Panc1 (cell line): Measurements from ENCODE around the gene TBCB.

Experiments
- CTCF ChIP-seq: fragments of 450-650 bp; IDR thresholded peaks from 2 replicates; pipeline ENCODE4 v1.5.1; 2017; ENCODE audit warnings: mild to moderate bottlenecking
- POLR2AphosphoS5 ChIP-seq: IDR thresholded peaks from 2 replicates; pipeline ENCODE4 v1.6.1; 2012; ENCODE audit warnings: mild to moderate bottlenecking, low read depth, low read length, moderate library complexity
- SIN3A ChIP-seq: IDR thresholded peaks from 2 replicates; pipeline ENCODE4 v1.6.1; 2012; ENCODE audit warnings: low read depth, mild to moderate bottlenecking, low read length, moderate library complexity, borderline replicate concordance; ENCODE audit not compliant: insufficient read depth
- TCF7L2 ChIP-seq: IDR thresholded peaks from 2 replicates; pipeline ENCODE4 v1.6.1; 2011; ENCODE audit warnings: mild to moderate bottlenecking, low read depth, low read length, inconsistent platforms
- TF ChIP-seq, protein P1 (sequence below), 2 experiments: IDR thresholded peaks; 2 replicates each; pipeline ENCODE4 v1.6.1; 2011 to 2012; ENCODE audit warnings: low read depth in 2 of 2, control low read depth in 1 of 2, low read length in 1 of 2, mild to moderate bottlenecking in 1 of 2, moderate library complexity in 1 of 2; ENCODE audit not compliant: insufficient read depth in 1 of 2

- no peak for TF ChIP-seq CTCF
- TF ChIP-seq, protein P1, sequence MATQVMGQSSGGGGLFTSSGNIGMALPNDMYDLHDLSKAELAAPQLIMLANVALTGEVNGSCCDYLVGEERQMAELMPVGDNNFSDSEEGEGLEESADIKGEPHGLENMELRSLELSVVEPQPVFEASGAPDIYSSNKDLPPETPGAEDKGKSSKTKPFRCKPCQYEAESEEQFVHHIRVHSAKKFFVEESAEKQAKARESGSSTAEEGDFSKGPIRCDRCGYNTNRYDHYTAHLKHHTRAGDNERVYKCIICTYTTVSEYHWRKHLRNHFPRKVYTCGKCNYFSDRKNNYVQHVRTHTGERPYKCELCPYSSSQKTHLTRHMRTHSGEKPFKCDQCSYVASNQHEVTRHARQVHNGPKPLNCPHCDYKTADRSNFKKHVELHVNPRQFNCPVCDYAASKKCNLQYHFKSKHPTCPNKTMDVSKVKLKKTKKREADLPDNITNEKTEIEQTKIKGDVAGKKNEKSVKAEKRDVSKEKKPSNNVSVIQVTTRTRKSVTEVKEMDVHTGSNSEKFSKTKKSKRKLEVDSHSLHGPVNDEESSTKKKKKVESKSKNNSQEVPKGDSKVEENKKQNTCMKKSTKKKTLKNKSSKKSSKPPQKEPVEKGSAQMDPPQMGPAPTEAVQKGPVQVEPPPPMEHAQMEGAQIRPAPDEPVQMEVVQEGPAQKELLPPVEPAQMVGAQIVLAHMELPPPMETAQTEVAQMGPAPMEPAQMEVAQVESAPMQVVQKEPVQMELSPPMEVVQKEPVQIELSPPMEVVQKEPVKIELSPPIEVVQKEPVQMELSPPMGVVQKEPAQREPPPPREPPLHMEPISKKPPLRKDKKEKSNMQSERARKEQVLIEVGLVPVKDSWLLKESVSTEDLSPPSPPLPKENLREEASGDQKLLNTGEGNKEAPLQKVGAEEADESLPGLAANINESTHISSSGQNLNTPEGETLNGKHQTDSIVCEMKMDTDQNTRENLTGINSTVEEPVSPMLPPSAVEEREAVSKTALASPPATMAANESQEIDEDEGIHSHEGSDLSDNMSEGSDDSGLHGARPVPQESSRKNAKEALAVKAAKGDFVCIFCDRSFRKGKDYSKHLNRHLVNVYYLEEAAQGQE (IDR thresholded peaks at IDR 0.05; ENCODE audit: insufficient read depth in 1 of 2, low read depth in 2 of 2, low read length in 1 of 2): no peak
- TF ChIP-seq POLR2AphosphoS5: no peak
- no peak for TF ChIP-seq TCF7L2
- no peak for TF ChIP-seq SIN3A
Observed at GRCh38 chr19:36139120-36139472, 23.8 kb downstream of the TBCB start.
